HepG2 (cell line): ENCODE measurements around the gene AGMO.

Experiments
- ATF1 ChIP-seq: IDR thresholded peaks from 2 replicates; pipeline ENCODE4 v1.6.1; 2016; ENCODE audit warnings: mild to moderate bottlenecking, control low read depth
- EED ChIP-seq: sonication (generic); formaldehyde crosslinking; IDR thresholded peaks from 2 replicates; pipeline ENCODE4 v1.5.0; 2020; ENCODE audit warnings: mild to moderate bottlenecking, missing genetic modification reagents
- KAT2B ChIP-seq: fragments of 150-350 bp; IDR thresholded peaks from 2 replicates; pipeline ENCODE4 v1.6.1; 2014; ENCODE audit warnings: low read depth, low read length, borderline replicate concordance
- MIER3 ChIP-seq: IDR thresholded peaks from 2 replicates; pipeline ENCODE4 v1.6.1; 2016; ENCODE audit warnings: missing compliant biosample characterization, borderline replicate concordance
- NR0B2 ChIP-seq: sonication (generic); formaldehyde crosslinking; IDR thresholded peaks from 2 replicates; pipeline ENCODE4 v1.4.0; 2020; ENCODE audit warnings: mild to moderate bottlenecking, missing genetic modification reagents
- POLR2A ChIP-seq, 2 experiments: IDR thresholded peaks; 2 replicates each; pipeline ENCODE4 v1.6.1; 2011; ENCODE audit warnings: low read depth in 2 of 2, low read length in 2 of 2, mild to moderate bottlenecking in 1 of 2, moderate library complexity in 1 of 2; ENCODE audit not compliant: insufficient read depth in 1 of 2
- TP53 ChIP-seq: sonication (generic); formaldehyde crosslinking; conservative IDR thresholded peaks from 2 replicates; pipeline ENCODE4 v1.4.0; 2020; ENCODE audit warnings: missing genetic modification reagents
- ZKSCAN5 ChIP-seq: sonication (generic); formaldehyde crosslinking; IDR thresholded peaks from 2 replicates; pipeline ENCODE4 v1.5.1; 2020; ENCODE audit warnings: mild to moderate bottlenecking, missing genetic modification reagents
- ZNF280D ChIP-seq: sonication (generic); formaldehyde crosslinking; IDR thresholded peaks from 2 replicates; pipeline ENCODE4 v1.5.1; 2020; ENCODE audit warnings: mild to moderate bottlenecking, missing genetic modification reagents
- ZNF501 ChIP-seq: sonication (generic); formaldehyde crosslinking; IDR thresholded peaks from 2 replicates; pipeline ENCODE4 v1.5.1; 2020; ENCODE audit warnings: mild to moderate bottlenecking, moderate library complexity, missing genetic modification reagents
- TF ChIP-seq, protein P1 (sequence below): IDR thresholded peaks from 2 replicates; pipeline ENCODE4 v1.6.1; 2012; ENCODE audit warnings: inconsistent platforms
- TF ChIP-seq, protein P2 (sequence below): sonication (generic); formaldehyde crosslinking; IDR thresholded peaks from 2 replicates; pipeline ENCODE4 v1.4.0; 2020; ENCODE audit warnings: missing genetic modification reagents
- TF ChIP-seq, protein P3 (sequence below): IDR thresholded peaks from 2 replicates; pipeline ENCODE4 v1.6.1; 2016; ENCODE audit warnings: low read depth, control low read depth

GRCh38 chr7:15199482-15199881 lies 362.3 kb downstream of the AGMO start:
- no peak for TF ChIP-seq ZKSCAN5 (CRISPR knock-in tag)
- no peak for TF ChIP-seq NR0B2 (CRISPR knock-in tag)
- TF ChIP-seq, protein P1, sequence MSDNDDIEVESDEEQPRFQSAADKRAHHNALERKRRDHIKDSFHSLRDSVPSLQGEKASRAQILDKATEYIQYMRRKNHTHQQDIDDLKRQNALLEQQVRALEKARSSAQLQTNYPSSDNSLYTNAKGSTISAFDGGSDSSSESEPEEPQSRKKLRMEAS: no peak
- TF ChIP-seq ZNF501 (CRISPR knock-in tag): no peak
- TF ChIP-seq ATF1 (CRISPR knock-in tag): no peak
- TF ChIP-seq, protein P2, sequence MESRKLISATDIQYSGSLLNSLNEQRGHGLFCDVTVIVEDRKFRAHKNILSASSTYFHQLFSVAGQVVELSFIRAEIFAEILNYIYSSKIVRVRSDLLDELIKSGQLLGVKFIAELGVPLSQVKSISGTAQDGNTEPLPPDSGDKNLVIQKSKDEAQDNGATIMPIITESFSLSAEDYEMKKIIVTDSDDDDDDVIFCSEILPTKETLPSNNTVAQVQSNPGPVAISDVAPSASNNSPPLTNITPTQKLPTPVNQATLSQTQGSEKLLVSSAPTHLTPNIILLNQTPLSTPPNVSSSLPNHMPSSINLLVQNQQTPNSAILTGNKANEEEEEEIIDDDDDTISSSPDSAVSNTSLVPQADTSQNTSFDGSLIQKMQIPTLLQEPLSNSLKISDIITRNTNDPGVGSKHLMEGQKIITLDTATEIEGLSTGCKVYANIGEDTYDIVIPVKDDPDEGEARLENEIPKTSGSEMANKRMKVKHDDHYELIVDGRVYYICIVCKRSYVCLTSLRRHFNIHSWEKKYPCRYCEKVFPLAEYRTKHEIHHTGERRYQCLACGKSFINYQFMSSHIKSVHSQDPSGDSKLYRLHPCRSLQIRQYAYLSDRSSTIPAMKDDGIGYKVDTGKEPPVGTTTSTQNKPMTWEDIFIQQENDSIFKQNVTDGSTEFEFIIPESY (CRISPR knock-in tag): no peak
- TF ChIP-seq EED: no peak
- no peak for TF ChIP-seq ZNF280D (CRISPR knock-in tag)
- TF ChIP-seq, protein P3, sequence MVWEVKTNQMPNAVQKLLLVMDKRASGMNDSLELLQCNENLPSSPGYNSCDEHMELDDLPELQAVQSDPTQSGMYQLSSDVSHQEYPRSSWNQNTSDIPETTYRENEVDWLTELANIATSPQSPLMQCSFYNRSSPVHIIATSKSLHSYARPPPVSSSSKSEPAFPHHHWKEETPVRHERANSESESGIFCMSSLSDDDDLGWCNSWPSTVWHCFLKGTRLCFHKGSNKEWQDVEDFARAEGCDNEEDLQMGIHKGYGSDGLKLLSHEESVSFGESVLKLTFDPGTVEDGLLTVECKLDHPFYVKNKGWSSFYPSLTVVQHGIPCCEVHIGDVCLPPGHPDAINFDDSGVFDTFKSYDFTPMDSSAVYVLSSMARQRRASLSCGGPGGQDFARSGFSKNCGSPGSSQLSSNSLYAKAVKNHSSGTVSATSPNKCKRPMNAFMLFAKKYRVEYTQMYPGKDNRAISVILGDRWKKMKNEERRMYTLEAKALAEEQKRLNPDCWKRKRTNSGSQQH (CRISPR knock-in tag): no peak
- TF ChIP-seq KAT2B: no peak
- TF ChIP-seq MIER3 (CRISPR knock-in tag): no peak
- TF ChIP-seq POLR2A (IDR thresholded peaks at IDR 0.05; ENCODE audit: insufficient read depth in 1 of 2, low read depth in 2 of 2, low read length in 2 of 2): no peak
- no peak for TF ChIP-seq TP53 (CRISPR knock-in tag)
